HG03103 (cell line): Measurements from ENCODE around the gene KIAA1191.
"Not testable (repeated sequence)": the region's sequence is repeated elsewhere in the genome, so short reads cannot be mapped to it uniquely, and the experiment has no call there.

Experiments
- ATAC-seq: cut with Tn5 transposase; IDR thresholded peaks from one replicate; pipeline ENCODE4 v1.9.1; 2021; ENCODE audit warnings: low read depth; ENCODE audit not compliant: unreplicated experiment

Gene KIAA1191

GRCh38 chr5:176361437-176362232 lies at the start of gene KIAA1191:
Gene KIAA1191 (minus strand): TSS chr5:176361764. CDS start chr5:176359508, 2,256 bp downstream.
- ATAC-seq, result peak; percentile 75

DNA sequence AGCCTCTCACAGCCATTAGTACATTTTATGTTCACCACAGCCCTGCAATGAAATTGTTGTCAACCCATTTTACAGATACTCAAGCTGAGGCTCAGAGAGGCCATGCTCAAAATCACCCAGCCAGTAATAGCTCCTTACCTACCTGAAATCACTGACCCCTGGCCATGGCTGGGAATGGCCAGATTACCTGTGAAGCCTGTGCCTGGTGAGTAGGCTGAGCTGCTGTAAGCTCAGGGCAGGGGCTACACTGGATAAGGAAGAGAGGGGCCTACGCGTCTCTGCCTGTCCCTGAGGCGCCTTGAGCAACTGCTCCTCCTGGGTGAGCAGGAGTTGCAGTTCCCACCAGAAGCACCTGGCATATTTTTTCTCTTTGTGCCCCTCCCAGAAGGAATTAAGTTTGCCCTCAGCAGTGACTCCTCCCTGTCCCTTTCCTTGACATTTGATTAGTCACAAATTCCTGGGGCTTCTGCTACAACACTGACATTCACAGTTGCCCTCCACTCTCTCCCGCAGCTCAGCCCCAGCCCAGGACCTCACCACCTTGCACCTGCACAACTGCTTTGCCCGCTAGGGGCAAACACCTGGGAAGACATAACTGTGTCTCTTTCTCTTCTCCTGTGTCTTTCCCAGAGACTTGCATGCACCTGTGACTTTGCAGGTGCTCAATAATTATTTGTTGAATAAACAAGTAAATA lies 49.1 kb upstream of the KIAA1191 start:
- no peak for ATAC-seq

DNA sequence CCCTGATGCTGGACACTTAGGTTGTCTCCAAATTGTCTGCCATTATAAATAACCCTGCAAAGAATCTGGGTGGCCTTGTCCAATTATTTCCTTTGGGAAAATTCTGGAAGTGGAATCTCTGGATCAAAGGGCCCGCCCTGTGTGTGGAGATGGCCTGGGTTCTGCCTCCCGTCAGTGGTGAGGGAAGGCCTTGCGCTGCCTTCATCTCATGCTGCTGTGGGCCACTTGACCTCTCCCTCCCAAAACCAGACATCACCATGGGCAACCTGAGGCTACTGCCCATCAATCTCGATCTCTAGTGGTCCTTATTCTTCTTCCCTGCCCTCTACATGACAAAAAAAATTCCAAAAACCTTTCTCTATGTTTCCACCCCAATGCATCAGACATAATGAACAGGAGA lies 48.2 kb upstream of the KIAA1191 start:
- ATAC-seq, result no peak

GRCh38 chr5:176408590-176408989 lies 47.0 kb upstream of the KIAA1191 start:
- ATAC-seq, result no peak

DNA sequence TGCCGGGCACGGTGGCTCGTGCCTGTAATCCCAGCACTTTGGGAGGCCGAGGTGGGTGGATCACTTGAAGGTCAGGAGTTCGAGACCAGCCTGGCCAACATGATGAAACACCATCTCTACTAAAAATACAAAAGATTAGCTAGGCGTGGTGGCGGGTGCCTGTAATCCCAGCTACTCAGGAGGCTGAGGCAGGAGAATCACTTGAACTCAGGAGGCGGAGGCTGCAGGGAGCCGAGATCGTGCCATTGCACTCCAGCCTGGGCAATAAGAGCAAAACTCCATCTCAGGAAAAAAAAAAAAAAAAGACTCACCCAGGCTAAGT lies 46.6 kb upstream of the KIAA1191 start:
- not testable (repeated sequence) for ATAC-seq

DNA sequence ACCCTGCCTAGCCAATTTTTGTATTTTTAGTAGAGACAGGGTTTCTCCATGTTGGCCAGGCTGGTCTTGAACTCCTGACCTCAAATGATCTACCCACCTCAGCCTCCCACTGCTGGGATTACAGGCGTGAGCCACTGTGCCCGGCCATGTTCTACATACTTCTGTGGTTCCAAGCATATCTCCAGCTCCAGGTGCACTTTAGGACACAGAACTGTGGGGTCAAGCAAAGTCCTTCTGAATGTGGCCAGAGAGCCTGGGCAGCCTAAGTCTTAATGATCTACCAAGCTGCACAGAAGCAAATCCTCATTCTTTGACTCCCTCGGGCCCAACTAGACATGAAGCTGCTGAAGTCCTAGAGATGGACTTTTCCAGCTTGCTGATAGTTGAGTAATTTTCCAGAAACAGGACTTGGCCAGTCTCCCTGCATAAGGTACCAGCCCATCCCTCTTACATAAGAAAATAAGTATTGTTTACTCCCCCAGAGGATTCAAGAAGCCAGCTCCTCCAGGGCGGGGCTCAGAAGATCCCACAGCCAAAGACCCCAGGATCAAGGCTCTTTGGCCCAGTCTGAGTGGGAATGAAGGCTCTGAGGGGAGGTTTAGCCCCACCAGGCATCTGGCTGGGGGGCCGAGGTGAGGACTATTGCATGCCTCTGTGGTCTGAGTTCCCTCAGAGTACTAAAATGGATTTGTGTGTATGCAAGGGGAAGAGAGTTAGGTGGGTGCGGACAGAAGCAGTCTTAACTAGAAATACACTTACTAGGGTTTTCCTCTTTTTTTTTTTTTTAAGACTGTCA lies 46.1 kb upstream of the KIAA1191 start:
- no peak for ATAC-seq

DNA sequence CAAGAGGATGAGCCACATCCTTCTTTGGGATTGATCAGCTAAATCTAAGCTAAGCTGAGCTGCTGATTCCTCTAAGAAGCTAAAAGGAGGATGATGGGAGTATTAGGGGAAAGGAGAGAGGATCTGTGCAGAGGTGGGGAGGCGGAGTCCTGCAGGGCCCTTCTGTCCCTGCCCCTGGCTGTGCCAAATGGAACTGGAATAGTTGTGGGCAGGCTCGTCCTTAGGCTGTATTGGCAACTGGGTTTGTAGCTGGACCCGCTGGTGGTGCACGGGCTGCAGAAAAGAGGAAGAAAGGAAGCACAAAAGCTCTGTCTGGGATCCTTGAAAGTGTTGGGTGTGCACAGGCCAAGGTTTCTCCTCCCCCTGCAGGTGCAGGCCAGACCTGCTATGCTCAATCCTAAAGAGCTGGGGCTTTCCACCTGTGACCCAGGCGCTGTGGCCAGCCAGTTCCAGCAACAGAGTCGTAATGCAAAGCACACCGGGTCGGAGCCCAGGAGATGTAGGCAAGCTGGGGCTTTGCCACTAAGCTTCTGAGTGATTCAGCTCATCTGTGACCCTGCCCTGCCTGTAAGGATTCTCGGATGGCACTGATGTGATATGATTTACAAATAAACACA lies 45.0 kb upstream of the KIAA1191 start:
- no peak for ATAC-seq

DNA sequence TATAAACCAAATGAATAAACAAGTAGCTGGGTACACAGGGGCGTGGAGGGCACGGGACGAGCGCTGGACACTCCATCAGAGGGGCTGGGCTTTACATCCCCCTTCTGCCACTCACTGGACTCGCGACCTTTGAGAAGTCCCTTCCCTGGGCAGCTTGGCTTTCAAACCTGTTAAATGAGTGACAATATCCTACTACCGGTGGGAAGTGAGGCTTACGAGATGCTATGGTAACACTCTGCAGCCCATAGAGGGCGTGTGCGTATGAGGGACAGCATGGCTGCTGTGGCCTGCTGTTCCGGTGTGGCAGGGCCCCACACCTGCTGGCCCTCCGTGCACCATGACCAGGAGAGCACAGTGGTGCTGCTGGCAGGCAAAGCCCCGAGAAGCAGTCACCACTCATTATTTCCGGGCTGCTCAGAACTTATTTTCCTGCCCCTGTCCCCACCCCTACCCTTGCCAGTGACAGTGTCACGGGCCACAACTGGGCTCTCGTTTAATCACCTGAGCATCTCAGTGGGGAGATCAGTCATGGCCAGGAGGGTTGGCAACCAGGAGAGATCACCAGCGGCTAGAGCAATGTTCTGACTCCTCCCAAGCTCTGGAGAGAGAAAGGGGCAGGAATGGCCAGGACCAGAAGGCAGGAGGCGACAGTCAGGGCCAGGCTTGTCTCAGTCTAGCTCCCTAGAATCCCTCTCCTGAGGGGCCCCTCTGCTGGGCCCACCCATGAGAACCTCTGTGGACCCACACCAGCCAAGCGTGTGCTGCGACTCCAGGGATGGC lies 44.3 kb upstream of the KIAA1191 start:
- no peak for ATAC-seq

DNA sequence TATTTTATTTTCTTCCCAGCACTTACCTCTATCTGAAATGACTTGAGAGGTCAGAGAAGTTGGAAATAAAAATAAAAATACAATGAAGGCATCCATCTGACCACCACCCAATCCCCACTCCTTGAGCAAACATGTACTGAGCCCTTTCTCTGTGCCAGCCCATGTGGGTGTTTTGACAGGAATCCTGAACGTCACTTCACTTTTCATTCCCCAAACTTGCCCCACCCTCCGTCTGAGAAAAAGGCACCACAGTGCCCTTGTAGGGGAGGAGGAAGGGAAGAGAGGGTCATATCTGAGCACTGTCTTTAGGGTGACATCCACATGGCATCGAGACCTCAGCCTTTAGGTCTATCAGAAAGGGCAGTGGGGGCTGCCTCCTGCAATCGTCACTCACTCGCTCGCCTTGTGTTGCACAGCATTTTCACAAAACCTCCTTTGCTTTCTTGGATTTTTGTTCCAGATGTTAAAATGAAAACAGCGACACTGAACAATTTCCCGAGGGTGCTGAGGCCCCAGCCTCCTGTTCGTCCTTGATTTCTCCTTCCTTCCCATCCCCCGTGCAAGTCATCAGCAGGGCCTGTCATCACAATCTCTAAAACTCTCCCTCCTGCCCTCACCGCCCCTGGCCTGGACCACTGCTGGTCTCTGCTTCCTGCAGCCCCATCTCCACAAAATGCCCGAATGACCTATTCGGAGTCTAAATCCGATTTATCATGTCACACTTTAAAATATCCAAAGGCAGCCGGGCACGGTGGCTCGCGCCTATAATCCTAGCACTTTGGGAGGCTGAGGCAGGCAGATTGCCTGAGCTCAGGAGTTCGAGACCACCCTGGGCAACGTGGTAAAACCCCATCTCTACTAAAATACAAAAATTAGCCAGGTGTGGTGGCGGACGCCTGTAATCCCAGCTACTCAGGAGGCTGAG lies 40.0 kb upstream of the KIAA1191 start:
- no peak for ATAC-seq

DNA sequence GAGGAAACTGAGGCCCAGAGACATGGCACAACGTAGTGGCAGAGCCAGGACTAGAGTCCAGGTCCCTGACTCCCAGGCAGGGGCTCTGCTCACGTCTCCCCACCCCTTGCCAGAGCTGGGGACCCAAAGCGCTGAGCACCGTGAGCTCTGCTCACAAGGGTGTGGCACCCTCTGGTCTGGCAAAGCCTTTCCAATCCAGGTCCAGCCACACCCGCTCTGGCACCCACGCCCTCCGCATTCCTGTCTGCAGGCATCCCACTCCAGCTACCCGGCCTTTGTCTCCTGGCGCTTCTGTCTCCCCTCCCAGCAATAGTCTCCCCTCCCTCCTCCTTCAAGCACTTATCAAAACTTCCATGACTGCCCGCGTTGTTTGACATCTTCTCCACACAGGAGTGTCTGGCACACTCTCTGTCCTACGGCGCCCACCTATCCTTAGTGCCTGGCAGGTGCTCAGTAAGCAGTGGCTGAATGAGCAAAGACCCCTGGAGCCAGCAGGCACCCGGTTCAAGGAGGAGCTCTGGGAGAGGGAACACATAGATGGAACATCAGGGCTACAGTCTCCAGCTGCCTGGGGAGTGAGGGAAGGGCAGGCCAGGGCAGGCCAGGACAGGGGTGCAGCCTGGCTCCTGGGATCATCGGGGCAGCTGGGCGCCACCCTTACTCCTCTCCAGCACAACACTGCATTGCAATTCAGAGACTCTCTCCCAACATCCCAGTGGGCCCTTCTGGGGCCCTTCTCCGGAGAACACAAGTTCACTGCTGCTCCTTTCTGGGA lies 39.0 kb upstream of the KIAA1191 start:
- ATAC-seq, result no peak

DNA sequence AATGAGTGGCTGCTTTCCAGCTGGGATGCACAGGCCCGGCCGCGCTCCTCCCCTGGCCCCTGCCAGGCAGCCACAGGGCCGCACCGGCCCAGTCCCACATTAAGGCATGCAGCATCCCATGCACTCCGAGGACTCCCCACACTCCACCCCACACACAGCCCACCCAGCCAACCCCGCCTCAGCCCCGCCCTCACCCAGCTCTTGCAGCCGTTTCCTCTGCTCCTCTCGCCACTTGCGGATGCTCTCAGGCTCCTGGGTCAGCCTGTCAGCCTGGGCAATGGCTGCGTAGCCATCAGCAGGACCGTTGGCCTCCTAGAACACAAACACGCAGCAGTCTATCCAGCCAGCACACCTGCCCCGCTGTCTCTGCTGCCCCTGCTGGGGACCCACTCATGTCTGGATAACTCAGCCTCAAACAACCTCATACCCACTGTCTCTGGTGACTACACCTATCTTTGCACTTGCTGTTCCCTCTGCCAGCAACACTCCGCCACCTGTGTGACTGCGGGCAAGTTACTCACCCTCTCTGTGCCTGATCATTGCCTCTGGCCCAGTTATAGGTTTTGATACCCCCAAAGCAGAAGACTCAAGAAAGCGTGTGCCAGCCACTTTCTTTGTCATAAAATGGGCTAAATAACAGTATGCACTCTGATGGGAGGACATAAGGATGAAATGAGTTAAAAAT lies 36.3 kb upstream of the KIAA1191 start:
- no peak for ATAC-seq

DNA sequence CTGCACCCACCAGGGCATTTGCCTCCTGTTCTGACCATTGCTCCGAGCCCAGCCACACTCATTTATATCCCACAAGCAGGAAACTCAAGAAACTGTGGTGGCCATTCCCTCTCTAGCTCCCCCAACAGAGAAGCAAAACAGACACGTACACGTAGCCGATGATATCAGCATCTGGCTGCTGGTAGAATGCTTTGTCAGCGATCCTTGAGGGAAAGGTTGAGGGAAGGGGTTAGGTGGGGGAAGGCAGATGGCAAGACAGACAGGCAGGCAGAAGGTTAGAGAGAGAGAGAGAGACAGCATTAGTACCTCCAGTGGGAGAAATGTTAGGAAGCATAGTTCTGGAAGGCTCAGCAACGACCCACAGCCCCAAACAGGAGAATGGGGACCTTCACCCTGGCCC lies 34.8 kb upstream of the KIAA1191 start:
- ATAC-seq, result no peak

- ATAC-seq, result no peak
Observed at GRCh38 chr5:176394881-176395675, 33.5 kb upstream of the KIAA1191 start.

GRCh38 chr5:176394096-176394495 lies 32.5 kb upstream of the KIAA1191 start:
- ATAC-seq, result no peak

GRCh38 chr5:176392526-176392925 lies 31.0 kb upstream of the KIAA1191 start:
- no peak for ATAC-seq

DNA sequence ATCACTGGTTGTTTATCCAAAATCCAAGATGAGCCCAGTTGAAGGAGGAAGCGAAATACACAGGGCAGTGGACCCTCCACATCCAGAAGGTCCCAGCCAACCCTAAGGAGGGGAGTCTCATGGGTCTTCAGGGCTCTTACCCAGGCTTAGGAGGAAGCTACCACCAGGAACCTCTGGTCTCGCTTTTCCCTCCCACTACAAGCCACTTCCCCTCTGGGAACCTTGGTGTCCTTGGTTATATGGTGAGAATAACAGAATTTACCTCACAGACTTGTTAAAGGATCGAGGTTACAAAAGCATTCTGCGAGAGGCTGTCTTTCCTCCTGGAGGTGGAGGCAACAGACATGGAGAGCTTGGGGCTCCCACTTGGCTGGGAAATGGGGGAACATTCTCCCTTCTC lies 30.4 kb upstream of the KIAA1191 start:
- no peak for ATAC-seq

GRCh38 chr5:176391479-176391878 lies 29.9 kb upstream of the KIAA1191 start:
- ATAC-seq, result no peak
